HG03066 (cell line): Measurements from ENCODE around the gene FZD10.

Experiments
- ATAC-seq: cut with Tn5 transposase; IDR thresholded peaks from one replicate; pipeline ENCODE4 v1.9.1; 2021; ENCODE audit warnings: low read depth; ENCODE audit not compliant: unreplicated experiment

Gene FZD10

GRCh38 chr12:130162267-130162666 lies at the start of gene FZD10:
FZD10 (plus strand) TSS chr12:130162464; CDS start chr12:130162943, 479 bp downstream.
- ATAC-seq, result no peak

GRCh38 chr12:130114952-130115351 lies 47.3 kb upstream of the FZD10 start:
- ATAC-seq, result no peak

- ATAC-seq, result no peak
These were observed 46.6 kb upstream of the FZD10 start for GRCh38 chr12:130115646-130116045.

GRCh38 chr12:130116791-130117190 lies 45.5 kb upstream of the FZD10 start:
- no peak for ATAC-seq

- ATAC-seq, result no peak
These were observed 45.0 kb upstream of the FZD10 start for GRCh38 chr12:130117233-130117632.

- ATAC-seq, result no peak
These were observed 44.6 kb upstream of the FZD10 start for GRCh38 chr12:130117701-130118100.

DNA sequence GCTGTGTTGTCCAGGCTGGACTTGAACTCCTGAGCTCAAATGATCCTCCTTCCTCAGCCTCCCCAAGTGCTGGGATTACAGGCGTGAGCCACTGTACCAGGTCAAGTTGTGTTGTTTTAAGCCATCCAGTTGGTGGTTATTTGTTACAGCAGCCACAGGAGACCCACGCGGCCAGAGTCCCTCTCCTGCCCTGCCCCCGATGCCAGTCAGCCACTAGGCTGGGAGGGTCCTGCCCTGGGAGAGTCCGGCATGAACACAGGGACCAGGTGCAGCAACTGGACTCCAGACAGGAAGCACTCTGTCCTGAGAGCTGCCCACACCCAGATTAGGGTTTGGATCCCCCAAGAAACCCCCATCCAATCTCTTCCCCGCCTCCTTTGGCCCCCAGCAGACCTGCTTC lies 44.1 kb upstream of the FZD10 start:
- ATAC-seq, result no peak

GRCh38 chr12:130119241-130119861 lies 42.9 kb upstream of the FZD10 start:
- ATAC-seq, result no peak

- no peak for ATAC-seq
These were observed 42.1 kb upstream of the FZD10 start for GRCh38 chr12:130120012-130120805.

DNA sequence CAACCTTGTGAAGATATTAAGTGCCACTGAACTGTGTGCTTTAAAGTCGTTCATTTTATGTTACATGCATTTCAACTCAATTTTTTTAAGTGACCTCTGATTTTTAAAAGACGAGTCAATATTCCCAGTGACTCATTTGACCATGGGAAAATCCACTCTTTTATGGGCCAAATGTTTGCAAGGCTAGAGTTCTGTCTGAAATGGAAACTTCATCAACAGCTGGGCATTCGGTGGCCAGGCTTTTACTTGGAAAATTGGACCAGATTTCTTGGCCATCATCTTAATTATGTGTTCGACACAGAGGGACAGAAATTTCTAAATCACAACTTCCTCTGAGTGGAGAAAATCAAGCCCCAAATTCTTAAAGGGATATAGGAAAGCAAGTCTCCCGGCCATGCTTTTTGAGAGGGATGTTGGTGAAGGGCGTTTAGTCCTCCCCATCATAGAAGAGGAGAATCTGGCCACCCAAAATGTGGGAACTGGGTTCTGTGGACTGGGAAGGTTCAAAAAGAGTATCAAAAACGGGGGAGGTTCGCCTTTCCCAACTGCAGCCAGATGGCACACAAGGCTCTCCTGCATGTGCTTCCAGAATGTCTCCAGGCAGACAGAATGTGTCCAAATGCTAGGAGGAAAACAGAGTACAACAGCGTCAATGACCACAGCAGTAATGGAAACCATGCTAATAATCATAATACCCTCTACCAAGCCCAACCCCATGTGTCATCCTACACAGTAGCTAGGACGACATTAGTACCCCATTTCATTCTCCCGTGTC lies 40.9 kb upstream of the FZD10 start:
- ATAC-seq, result no peak

GRCh38 chr12:130122356-130122755 lies 39.9 kb upstream of the FZD10 start:
- ATAC-seq, result no peak

DNA sequence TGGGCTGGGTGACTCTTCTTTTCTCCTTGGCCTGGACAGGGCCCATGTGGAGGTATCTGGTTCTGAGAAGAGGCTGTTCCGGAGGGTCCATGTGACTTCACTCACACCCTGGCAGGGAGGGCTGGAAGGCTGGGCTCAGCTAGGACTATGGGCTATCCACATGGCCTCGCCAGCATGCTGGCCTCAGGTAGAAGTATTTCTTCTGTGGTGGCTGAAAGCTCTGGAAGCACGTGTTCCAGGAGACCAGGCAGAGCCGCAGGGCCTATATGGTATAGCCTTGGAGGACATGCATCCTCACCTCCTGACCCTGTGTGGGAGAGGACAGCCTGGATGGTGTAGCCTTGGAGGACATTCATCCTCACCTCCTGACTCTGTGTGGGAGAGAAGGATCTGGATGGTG lies 38.2 kb upstream of the FZD10 start:
- ATAC-seq, result no peak

DNA sequence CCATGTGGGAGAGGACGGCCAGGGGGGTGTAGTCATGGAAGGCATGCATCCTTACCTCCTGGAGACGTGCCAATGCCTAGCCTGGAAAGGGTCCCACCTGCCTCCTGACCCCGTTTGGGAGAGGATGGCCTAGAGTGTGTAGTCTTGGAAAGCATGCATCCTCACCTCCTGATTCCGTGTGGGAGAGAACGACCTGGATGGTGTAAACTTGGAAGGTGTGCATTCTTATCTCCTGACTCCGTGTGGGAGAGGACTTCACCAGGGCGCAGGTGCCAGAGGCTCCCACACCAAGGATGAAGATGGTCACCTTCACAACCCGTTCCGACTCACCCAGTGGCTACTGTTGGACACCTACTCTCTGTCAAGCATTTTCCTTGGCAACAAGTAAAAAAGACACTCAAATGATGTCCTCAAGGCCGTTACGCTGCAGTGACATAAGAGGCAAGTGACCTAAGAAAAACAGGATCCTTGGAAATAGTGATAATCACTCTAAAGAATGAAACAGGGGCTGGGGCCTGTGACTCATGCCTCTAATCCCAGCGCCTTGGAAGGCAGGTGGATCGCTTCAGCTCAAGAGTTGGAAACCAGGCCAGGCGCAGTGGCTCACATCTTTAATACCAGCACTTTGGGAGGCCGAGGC lies 37.5 kb upstream of the FZD10 start:
- no peak for ATAC-seq

DNA sequence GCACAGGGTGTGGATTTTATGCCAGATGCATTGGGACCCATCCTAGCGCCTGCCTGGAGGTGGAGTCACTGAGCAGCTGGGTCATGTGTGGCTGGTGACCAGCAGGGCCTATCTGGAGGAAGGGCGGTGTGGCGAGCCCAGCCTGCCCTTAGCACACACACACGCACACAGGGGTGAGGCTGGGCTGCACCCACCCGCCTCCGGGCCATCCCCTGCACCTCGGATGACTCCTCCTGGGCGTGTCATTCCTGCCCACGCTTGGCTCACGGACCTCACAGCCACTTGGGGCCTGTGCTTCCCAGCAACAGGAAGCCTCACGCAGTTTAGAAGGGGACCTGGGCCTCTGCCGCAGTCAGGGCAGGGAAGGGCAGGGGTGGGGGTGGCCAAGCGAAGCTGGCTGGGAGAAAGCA lies 36.2 kb upstream of the FZD10 start:
- ATAC-seq, result no peak

DNA sequence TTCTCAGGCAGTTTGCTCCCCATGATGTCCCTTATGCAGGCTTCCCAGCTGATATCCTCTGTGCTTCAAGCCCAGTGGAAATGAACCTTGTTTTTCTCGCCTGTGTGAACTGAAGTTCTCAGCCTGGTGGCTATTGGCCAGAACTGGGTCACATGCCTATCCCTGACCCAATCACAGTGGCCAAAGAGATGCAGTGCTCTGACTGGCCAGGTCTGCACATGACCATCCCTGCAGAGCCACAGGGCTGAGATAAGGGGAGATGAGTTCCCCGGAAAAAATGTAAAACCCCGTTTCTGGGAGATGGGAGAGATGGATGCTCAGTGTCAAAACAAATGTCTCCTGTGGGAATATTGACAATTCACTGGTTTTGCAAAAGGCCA lies 34.7 kb upstream of the FZD10 start:
- ATAC-seq, result no peak

DNA sequence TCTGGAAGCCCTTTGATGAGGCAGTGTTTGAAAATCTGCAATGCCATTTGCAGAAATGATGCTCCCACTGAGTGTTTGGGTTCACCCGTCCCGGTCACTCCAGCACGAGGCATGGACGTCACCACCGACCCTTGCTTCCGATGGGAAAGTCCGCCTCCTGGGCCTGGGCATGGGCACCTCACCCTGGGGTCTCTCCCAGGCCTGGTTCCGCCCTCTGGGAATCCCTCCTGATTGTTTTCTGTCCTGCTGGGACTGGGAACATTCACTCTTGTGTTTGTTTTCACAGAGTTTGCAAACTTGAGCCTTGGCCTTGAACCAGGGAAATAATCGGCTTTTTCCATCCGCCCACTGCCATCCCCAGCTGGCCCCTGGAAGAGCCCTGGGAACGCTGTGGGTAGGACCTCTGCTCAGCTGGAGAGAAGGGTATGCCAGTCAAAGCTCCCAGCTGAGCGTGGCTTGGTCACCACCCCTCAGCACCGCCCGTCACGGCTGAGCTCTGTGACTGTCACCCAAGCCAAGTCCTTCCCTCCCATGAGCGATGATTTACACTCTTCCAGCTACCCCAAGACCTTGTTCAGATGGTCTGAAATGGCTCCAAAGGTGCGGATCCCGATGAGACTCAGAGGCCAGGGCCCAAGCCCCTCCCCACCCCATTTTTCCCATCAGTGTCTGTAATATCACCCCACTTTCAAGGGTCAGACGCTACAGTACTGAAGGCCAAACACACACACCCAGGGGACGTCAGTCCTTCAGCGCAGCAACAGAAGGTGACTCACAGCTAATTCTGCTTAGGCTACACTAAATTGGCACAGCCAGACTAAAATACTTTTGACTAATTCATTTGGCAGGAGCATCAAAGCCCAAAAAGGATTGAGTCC lies 34.1 kb upstream of the FZD10 start:
- no peak for ATAC-seq

- ATAC-seq, result no peak
These were observed 33.2 kb upstream of the FZD10 start for GRCh38 chr12:130128790-130129735.

DNA sequence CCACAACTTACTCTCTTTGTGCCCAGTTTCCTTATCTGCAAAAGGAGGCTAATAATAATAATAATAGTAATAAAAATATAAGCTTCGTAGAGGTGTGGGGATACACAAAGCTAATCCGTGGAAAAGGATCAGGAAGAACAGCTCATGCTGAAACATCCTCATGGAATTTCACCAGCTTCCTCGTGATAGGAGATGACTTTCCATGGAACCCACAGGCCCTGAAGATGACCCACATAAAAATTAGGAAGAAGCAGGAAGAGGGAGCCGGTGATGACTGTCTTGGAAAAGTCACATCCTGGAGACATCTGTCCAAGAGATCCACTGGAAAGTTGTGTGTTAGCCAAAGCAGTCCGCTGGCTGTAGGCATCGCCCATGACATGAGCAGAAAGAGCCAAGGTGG lies 31.9 kb upstream of the FZD10 start:
- no peak for ATAC-seq

DNA sequence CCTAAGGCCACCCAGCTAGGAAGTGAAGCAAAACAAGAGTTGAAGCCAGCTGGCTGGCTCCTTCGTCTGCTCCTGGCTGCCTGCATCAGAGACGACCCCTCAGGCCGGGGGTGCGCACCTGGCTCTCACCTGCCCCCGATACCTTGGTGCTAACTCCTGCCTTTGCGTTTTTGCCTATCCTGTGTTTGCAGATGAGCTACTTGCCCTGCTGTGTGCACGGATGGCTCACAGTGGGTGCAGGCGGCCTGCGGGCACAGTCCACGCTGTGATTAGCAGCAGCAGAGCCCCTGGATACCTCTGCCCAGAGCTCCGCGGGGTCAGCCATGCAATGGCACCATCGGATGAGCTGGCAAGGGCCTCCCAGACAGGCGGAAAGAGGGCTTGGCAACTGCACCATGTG lies 31.2 kb upstream of the FZD10 start:
- ATAC-seq, result no peak
